ENCODE data around the gene SIDT1.
"Not testable (repeated sequence)": the region's sequence is repeated elsewhere in the genome, so short reads cannot be mapped to it uniquely, and the experiment has no call there.

The SIDT1 gene

GRCh38 chr3:113600418-113601182 is 68.2 kb downstream of the SIDT1 start:
- DNase-seq, result no peak

GRCh38 chr3:113601240-113601639 is 68.9 kb downstream of the SIDT1 start:
- no peak for DNase-seq

- no peak for DNase-seq
These were observed 69.9 kb downstream of the SIDT1 start for GRCh38 chr3:113602256-113602655.

DNA sequence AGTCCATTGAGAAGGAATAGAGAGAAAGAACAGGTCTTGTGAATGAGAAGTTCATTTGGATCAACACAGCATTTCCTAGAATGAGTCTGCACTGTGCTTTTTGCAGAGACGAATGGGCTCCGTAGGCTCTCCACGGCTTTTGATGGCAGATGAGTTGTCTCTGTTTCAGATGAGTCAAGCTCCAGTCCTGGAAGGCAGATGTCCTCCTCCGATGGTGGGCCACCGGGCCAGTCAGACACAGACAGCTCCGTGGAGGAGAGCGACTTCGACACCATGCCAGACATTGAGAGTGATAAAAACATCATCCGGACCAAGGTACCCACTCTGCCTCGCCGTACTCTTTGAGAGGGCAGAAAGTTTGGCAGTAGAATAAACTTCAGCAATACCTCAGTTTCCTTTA is 70.5 kb downstream of the SIDT1 start:
- DNase-seq, result no peak

DNA sequence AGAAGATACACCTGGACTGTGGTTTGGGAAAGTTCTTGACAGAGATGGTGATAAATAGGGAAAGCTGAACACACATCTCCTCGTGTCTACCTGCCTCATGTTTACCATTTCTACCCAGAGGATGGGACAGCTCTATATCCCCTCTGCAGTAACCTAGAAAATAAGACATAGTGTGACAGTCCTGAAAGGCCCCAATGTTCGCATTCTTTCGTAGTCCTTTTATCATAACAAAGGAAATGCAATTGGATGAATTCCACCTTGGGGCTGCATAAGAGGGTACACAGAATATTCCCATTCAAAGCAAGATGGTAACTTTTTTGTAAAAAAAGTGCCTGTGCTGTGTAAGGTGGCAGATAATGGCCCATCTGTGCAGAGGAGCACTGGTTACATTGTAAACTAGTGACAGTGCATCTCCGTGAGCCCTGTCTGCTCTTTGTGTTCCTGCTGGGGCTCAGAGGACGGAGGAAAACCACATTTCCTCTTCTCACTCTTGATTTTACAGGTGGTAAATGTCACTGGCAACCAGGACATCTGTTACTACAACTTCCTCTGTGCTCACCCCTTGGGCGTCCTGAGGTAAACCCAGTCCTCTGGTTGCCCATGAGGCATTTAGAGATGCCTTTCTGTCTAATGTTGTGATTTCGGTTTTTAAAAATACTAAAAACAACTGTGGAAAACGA is 74.3 kb downstream of the SIDT1 start:
- DNase-seq, result no peak

DNA sequence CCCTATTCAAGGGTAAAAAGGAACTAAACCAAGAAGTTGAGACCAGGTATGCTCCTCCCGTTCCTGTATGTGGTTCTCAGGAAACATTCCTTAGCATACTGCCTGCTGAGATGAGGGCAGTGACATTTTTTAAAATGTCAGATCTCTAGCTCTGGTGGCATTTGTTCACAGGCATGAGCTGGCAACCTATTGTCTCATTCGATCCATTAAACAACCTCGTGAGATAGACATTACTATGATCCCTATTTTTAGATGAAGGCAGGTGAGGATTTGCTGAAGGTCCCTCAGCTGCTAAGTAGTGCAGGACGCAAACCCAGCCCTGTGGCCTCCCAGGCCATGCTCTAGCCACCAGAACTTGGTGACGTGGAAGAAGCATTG is 74.9 kb downstream of the SIDT1 start:
- DNase-seq, result no peak

DNA sequence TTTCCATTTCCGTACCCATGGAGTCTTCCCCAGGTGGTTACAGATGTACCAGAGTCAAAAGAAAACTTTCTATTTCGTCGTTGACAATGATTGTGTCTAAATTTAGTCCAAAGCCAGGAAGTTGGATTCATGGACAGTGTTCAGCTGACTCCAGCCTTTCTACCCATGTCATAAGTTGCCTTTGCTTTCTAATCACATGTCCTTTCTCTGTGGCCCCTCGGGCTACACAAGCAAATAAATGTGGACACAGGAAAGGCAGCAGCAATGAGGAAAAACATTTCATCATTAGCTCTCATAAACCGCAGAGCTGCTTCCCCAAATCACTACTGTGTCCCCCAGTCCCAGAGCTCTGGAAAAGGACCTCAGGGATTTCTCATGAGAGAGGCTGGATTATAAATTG is 82.0 kb downstream of the SIDT1 start:
- DNase-seq, result no peak

- no peak for DNase-seq
These were observed 83.6 kb downstream of the SIDT1 start for GRCh38 chr3:113615976-113616375.

DNA sequence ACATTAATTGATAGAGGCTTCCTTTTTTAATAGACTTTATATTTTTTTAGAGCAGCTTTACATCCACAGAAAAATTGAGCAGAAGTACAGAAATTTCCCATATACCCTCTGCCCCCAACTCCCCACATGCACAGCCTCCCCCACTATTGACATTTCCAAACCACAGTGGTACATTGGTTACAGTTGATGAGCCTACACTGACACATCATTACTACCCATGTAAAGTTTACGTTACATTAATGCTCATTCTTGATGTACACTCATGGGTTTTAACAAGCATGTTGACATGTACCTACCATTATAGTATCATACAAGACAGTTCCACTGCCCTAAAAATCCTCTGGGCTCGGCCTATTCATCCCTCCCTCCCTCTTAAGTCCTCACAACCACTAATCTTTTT is 85.4 kb downstream of the SIDT1 start:
- DNase-seq, result no peak

- no peak for DNase-seq
These were observed 87.7 kb downstream of the SIDT1 start for GRCh38 chr3:113620091-113620490.

- no peak for DNase-seq
These were observed 91.0 kb downstream of the SIDT1 start for GRCh38 chr3:113623324-113623723.

- DNase-seq, result no peak
These were observed 91.5 kb downstream of the SIDT1 start for GRCh38 chr3:113623811-113624210.

DNA sequence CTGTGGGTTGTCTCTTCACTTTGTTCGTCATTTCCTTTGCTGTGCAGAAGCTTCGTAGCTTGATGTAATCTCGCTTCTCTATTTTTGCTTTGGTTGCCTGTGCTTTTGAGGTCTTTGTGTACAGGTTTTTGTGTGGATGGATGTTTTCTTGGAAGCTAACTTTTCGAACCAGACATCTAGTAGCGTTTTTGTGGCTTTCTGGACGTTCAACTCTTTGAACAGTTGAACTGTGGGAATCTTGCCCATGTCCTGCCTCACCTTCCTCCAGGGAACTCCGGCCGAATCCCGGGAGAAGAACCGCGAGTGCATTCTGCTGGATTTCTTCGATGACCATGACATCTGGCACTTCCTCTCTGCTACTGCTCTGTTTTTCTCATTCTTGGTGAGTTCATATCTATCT is 93.5 kb downstream of the SIDT1 start:
- DNase-seq, result no peak

DNA sequence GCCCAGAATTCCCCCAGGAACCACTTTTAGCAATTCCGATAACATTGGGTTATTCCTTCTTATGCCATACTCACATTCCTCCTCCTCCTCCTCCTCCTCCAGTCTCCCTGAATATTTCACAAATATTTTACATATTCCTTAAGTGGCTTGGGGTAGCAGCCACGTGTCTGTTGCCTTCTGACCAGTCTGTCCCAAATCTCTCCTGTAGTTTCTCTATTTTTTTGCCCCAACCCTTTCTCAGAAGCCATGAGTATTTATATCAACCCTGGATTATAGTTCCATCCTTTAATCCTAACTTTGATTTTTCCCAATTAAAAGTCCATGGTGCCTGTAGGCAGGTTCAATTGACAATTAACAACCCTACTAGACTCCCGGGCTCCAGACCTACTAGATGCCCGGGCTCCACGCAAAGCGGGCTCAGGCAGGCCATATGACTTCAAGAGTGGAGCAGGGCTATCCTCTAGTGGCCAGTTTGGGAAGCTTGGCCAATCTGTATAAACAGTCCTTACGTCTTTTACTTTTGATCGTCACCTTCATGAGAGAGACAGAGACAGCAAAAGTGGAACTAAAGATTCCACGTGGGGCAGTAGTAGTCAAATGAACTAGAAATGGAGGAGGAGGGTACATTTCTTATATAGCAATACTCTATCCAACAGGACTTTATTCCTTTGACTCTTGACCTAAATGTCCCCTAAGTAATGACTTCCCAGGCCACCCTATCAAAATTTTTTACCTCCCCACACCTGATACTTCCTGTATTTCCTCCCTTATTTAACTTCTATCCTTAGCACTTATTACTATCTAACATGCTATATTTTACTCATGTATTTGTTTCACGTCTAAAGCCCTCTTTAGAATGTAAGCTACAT is 94.4 kb downstream of the SIDT1 start:
- no peak for DNase-seq

- DNase-seq, result no peak
These were observed 96.0 kb downstream of the SIDT1 start for GRCh38 chr3:113628316-113628715.

DNA sequence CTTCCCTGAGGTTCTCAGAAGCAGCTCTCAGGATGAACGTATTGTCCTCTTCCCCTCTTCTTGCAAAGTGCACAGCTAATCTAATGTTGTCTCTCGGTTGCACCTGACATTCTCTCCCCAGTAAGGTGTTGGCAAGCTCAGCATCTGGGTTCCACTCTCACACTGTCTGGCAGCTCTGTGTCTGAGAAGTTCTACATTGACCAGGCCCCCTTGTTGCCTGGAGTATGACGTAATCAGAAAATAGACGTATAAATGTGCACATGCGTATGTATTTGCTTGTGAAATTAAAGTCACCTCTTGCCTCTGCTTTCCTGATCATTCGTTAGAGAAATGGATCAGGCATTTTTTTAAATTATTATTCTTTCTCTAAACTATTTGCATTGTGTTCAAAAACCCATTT is 96.4 kb downstream of the SIDT1 start:
- DNase-seq, result no peak

GRCh38 chr3:113629584-113630421 is 97.4 kb downstream of the SIDT1 start:
- no peak for DNase-seq

GRCh38 chr3:113630956-113631542 is 98.7 kb downstream of the SIDT1 start:
- no peak for DNase-seq

- DNase-seq, result no peak
These were observed 99.2 kb downstream of the SIDT1 start for GRCh38 chr3:113631573-113631972.

DNA sequence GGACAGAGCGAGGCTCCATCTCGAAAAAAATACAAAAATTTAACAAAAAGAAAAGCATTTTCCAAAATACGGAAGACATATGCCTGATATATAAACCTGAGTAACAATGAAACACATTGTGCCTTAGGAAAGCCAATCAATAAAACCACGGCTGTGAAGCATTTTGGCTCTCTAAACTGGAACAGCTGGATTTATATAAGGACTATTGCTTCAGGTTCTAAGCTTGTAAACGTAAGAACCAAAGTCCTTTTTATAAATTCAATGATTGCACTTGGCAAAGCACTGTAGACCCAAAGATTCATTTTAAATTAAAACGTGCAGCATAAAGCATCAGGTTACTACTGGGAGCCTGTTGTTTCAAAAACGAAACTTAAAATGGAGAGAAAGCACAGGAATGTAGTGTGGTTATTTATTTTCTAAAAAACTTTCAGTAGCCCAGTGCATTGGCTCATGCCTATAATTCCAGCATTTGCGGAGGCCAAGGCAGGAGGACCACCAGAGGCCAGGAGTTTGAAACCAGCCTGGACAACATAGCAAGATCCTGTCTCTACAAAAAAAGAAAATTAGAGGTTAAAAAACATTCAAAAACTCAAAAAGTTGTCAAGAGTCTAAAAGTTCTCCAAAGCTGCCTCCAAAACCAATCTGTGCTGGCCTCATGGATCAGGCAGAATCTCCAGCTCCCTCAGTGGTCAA is 102.6 kb downstream of the SIDT1 start:
- no peak for DNase-seq

GRCh38 chr3:113636034-113636433 is 103.7 kb downstream of the SIDT1 start:
- not testable (repeated sequence) for DNase-seq

DNA sequence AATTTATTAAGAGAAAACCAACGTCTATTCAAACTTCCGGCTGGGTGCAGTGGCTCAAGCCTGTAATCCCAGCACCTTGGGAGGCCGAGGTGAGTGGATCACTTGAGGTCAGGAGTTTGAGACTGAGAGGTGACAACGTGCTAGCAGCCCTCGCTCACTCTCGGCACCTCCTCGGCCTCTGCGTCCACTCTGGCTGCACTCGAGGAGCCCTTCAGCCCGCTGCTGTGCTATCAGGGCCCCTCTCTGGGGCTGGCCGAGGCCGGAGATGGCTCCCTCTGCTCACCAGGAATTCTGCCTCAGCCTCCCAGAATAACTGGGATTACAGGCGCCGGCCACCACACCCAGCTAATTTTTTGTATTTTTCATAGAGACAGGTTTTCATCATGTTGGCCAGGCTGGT is 105.4 kb downstream of the SIDT1 start:
- no peak for DNase-seq

All from NCI-H1092 (cell line).